ENCODE measurements around the gene MLLT3. TPM values are rescaled to one million over a fixed set of nuclear protein-coding genes. Genes with fewer than 3 reads are reported as not detected.

The MLLT3 gene
- total and polyA plus RNA-seq, 2 donors (not counting 3 experiments of a cell fraction or from before 2014, with no cell fraction given) = 6.1 to 10.0 TPM

DNA sequence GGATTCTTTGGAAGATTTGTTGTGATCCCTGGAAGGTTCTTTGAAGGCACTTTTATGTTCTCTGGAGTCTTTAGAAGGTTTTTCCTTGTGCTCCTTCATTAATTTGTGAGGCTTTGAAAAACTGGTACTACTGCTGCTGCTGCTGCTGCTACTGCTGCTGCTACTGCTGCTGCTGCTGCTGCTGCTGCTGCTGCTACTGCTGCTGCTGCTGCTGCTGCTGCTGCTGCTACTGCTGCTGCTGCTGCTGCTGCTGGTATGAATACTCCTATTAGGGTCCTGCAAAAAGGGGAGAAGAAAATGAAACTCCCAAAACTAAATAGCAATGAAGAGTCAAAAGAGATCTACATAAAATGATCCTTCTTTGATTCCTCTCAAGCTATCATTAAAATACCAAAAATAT is 208.1 kb downstream of the MLLT3 start:
- no peak overlapping the region for H3K9ac ChIP-seq (replicated peaks; ENCODE audit: extremely low read depth, insufficient read depth, low read length)
- intact Hi-C loops (cut with micrococcal nuclease) = no loop called here
- no peaks in the 10 kb centered on the region for H4K20me1 ChIP-seq (replicated peaks; ENCODE audit: control insufficient read depth, extremely low read depth, insufficient read depth, low read length)
- no peak overlapping the region for H3K4me3 ChIP-seq (replicated peaks in 1 of 3; ENCODE audit: insufficient read depth in 1 of 3, low read depth in 1 of 3, low read length in 3 of 3)
- H3K27me3 ChIP-seq (ENCODE audit: control insufficient read depth in 2 of 2, insufficient read depth in 2 of 2, low read length in 2 of 2) = no peaks in the 10 kb centered on the region
- ChIA-PET POLR2A (interaction anchor here (0.6 kb wide), 1 partner anchor 526 kb away, joined by 3 read pairs; no protein-coding TSS in a partner anchor), CTCF (interaction anchor here (1.3 kb wide), 1 partner anchor 527 kb away, joined by 3 read pairs; no protein-coding TSS in a partner anchor)
- TF ChIP-seq POLR2A (IDR thresholded peaks at IDR 0.05; ENCODE audit: low read depth, low read length) = no peak
- no peak for TF ChIP-seq POLR2AphosphoS5 (IDR thresholded peaks at IDR 0.05; ENCODE audit: insufficient read depth, low read depth, low read length)
- no peak for TF ChIP-seq MYC (IDR thresholded peaks at IDR 0.05; ENCODE audit: low read depth, low read length)
- no peak for TF ChIP-seq JUN (IDR thresholded peaks at IDR 0.05; ENCODE audit: borderline replicate concordance, insufficient read depth, insufficient read length, low read depth)
- TF ChIP-seq GATA2 (IDR thresholded peaks at IDR 0.05; ENCODE audit: insufficient read depth, insufficient read length, low read depth, low read length) = no peak
- no peak for TF ChIP-seq FOS (IDR thresholded peaks at IDR 0.05; ENCODE audit: borderline replicate concordance, insufficient read depth, low read length)
- TF ChIP-seq EZH2 (IDR thresholded peaks at IDR 0.05; ENCODE audit: borderline replicate concordance, low read depth, low read length, severe bottlenecking) = no peak
- TF ChIP-seq, protein P1, sequence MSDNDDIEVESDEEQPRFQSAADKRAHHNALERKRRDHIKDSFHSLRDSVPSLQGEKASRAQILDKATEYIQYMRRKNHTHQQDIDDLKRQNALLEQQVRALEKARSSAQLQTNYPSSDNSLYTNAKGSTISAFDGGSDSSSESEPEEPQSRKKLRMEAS (IDR thresholded peaks at IDR 0.05; ENCODE audit: insufficient read depth, insufficient read length) = no peak
- TF ChIP-seq, protein P2, sequence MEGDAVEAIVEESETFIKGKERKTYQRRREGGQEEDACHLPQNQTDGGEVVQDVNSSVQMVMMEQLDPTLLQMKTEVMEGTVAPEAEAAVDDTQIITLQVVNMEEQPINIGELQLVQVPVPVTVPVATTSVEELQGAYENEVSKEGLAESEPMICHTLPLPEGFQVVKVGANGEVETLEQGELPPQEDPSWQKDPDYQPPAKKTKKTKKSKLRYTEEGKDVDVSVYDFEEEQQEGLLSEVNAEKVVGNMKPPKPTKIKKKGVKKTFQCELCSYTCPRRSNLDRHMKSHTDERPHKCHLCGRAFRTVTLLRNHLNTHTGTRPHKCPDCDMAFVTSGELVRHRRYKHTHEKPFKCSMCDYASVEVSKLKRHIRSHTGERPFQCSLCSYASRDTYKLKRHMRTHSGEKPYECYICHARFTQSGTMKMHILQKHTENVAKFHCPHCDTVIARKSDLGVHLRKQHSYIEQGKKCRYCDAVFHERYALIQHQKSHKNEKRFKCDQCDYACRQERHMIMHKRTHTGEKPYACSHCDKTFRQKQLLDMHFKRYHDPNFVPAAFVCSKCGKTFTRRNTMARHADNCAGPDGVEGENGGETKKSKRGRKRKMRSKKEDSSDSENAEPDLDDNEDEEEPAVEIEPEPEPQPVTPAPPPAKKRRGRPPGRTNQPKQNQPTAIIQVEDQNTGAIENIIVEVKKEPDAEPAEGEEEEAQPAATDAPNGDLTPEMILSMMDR (IDR thresholded peaks at IDR 0.05; ENCODE audit: extremely low read depth in 1 of 2, insufficient read depth in 1 of 2, low read depth in 1 of 2, low read length in 2 of 2) = no peak
- no TSS peak for BruUV-seq (replicated peaks)
- H3K9me3 ChIP-seq (replicated peaks; ENCODE audit: control insufficient read depth, insufficient read depth, low read length) = no peaks in the 10 kb centered on the region
- no peak overlapping the region for H3K27ac ChIP-seq (ENCODE audit: insufficient read depth, low read depth, low read length)
- FAIRE-seq (no peak), DNase-seq (ENCODE audit: low read depth, low spot score) (no peak)
- no peak overlapping the region for H3K4me2 ChIP-seq (ENCODE audit: insufficient read depth, low read length)
- no peak overlapping the region for H2AFZ ChIP-seq (ENCODE audit: low read depth, low read length)
- H3K9me1 ChIP-seq (replicated peaks; ENCODE audit: control insufficient read depth, extremely low read depth, insufficient read depth, low read length) = no peaks in the 10 kb centered on the region
- no peaks in the 10 kb centered on the region for H3K79me2 ChIP-seq (ENCODE audit: control insufficient read depth, insufficient read depth, low read length)
- H3K36me3 ChIP-seq (ENCODE audit: control insufficient read depth in 2 of 2, extremely low read depth in 1 of 2, insufficient read depth in 2 of 2, low read length in 2 of 2) = no peaks in the 10 kb centered on the region
- no peaks in the 10 kb centered on the region for H3K4me1 ChIP-seq (ENCODE audit: control insufficient read depth, extremely low read depth, insufficient read depth, low read length)
- dilution Hi-C loops (cut with MboI; ENCODE audit: extremely low pct_ligation_motif_present, low sequenced_read_pairs) = no loop called here

Measured in endothelial cell of umbilical vein (primary cell).